ENCODE measurements around the gene RIPPLY1.

Gene RIPPLY1, protein sequence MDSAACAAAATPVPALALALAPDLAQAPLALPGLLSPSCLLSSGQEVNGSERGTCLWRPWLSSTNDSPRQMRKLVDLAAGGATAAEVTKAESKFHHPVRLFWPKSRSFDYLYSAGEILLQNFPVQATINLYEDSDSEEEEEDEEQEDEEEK

DNA sequence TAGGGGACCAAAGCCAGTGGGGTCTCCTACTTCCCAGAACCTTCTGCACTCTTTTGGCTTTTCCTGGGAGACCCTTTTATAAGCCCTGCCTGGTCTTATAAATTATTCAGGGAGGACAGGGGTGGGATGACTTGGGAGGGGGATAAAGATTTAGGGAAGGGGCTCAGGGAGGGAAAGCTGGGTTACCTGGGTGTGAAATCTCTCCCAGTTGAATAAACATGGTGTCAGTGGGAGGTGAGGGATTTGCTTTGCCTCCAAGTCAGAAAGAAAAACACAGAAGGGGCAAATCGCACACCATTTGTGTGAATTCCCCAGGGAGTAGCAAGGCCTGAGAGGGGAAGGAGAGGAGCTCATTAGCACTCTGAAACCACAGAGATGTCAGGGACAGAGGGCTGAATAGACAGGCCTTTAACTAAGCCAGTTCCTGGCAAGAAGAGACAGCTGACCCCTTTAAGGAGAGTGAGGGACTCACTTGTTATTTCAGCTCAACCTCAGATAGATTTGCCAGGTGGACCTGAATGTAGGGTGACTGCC, at the start of gene RIPPLY1:
RIPPLY1 (minus strand) TSS at position 51 of the 534 bp plus-strand sequence. CDS start 54 bp downstream, outside the sequence.
- DNase-seq (ENCODE audit: low read depth in 2 of 2, low spot score in 1 of 2): no peak

DNA sequence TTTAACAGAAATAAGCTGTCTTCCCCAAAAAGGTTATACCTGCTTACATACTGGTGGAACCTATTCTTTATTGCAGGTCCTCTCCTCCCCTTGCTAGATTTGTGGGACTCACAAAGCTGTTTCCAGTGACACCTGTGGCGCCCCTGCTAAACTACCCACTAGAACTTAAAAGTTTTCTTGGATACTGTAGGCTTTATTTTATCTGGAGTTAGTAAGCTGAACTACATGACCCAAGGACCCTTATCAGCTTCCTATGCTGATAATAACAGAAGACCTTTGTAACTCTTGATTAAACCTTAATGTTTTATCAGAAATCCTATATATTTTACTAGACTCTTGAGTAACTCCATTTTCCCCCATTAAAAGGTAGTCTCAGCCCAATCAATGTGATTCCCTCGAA, 49.4 kb upstream of the RIPPLY1 start:
- DNase-seq (ENCODE audit: low read depth in 2 of 2, low spot score in 1 of 2): no peak

DNA sequence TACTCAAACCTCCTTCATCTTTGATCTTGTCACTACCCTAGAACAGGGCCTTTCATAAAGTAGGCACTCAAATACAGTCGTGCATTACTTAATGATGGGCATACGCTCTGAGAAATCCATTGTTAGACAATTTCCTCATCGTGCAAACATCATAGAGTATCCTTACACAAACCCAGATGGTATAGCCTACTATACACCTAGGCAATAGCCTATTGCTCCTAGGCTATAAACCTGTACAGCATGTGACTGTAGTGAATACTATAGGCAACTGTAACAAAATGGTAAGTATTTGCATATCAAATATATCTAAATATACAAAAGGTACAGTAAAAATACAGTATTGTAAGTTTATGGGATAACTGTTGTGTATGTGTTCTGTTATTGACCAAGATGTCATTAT, 48.9 kb upstream of the RIPPLY1 start:
- no peak for DNase-seq (ENCODE audit: low read depth in 2 of 2, low spot score in 1 of 2)

DNA sequence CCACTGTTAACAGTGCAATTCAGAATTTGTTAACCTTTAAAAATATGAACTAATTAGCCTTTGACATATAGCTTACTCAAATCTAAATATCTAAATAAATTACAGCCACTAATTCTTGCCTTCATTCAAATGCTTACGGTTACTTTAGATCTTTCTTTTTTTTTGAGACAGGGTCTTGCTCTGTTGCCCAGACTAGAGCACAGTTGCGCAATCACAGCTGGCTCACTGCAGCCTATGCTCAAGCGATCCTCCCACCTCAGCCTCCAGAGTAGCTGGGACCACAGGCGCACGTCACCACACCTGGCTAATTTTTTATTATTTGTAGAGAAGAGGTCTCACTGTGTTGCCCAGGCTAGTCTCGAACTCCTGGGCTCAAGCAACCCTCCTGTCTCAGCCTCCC, 48.1 kb upstream of the RIPPLY1 start:
- no peak for DNase-seq (ENCODE audit: low read depth in 2 of 2, low spot score in 1 of 2)

DNA sequence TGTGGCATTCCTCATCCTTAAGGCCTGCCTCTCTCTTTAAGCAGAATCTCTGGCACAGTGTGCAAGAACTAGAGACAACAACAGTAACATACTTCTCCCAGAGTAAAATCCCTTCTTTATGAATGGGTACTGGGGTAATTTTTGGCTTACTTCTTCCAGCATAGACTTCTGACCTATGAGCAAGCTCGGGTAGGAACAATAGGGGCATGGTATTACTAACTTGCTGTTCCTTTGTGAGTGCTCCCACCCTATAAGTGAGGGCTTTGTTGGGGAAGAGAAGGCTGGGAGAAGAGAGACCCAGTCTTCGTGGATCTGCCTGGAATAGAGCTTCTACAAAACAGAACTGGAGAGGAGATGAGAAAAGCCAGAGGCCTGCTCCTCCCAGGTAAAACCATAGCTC, 47.2 kb upstream of the RIPPLY1 start:
- DNase-seq (ENCODE audit: low read depth in 2 of 2, low spot score in 1 of 2): no peak

DNA sequence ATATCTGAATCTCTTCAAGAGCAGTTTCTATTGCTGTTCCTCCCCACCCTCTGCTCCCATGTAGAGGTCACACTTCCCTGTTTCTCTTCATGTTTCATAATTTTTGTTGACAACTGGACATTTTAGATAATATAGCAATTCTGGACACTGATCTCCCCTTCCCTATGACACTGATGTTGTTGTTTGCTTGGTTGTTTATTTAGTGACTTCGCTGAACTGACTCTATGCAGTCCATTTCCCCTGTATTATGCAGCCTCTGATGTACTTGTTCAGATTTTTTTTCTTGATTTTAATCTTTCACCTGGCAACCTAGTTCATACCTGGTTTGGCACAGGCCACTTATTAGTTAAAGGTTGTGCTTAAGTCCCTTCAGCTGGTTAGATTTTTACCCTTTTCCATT, 46.2 kb upstream of the RIPPLY1 start:
- no peak for DNase-seq (ENCODE audit: low read depth in 2 of 2, low spot score in 1 of 2)

DNA sequence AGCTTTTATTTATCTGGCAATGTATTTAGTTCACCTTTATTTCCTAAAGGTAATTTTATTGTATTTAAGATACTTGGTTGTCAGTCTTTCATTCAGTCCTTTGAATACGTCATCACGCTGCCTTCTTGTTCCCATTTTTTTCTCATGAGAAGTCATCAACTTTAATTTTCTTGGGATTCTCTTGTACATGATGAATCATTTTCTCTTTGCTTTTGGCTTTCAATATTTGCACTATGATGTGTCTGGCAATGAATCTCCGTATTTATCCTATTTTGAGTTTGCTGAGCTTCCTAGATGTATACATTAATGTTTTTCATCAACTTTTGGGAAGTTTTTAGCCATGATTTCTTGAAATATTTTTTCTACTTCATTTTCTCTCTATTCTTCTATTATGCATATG, 45.5 kb upstream of the RIPPLY1 start:
- DNase-seq (ENCODE audit: low read depth in 2 of 2, low spot score in 1 of 2): no peak

DNA sequence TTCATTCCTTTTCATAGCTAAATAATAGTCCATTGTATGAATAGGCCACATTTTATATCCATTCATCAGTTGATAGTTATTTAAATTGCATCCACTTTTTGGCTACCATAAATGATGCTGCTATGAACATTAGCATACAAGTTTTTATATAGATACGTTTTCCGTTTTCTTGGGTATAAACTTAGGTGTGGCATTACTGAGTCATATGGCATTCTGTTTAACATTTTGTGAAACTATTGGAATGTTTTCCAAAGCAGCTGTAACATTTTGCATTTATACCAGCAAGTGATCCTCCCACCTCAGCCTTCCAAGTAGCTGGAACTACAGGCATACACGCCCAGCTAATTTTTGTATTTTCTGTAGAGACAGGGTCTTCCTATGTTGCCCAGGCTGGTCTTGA, 43.3 kb upstream of the RIPPLY1 start:
- no peak for DNase-seq (ENCODE audit: low read depth in 2 of 2, low spot score in 1 of 2)

DNA sequence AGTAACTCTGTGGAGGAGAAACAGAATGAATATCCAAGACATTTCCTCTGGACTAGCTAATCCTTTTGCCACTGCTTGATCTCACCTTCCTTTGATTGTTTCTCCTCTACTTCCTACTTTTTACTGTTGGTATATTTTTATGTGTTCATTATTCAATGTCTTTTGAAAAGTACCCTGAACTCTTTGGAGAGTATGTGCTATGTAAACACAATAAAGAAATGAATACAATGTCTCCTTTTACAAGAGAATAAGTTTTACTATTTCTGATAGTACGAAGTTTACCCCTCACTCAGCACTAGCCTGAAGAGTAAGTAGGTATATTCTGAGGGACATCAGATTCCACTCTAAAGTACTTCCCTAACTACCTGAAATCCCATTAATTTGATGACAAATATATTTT, 36.9 kb upstream of the RIPPLY1 start:
- DNase-seq (ENCODE audit: low read depth in 2 of 2, low spot score in 1 of 2): no peak

DNA sequence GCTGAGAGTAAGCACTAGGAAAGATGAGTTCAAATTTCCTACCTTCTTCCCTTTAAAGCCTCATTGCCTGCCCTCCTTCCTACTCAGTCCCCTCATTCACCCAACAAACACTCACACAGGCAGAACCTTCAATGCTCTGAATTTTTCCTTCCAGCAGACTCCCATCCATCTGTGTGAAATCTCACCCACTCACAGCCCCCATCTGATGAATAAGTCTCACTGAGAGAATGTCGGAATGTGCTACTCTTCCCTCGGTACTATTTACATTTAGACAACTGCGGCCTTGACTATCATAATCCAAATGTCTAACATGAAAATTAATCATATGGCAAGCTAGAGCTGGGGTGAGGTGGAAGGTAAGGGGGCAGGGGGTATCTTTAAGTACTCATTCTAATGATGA, 36.4 kb upstream of the RIPPLY1 start:
- DNase-seq (ENCODE audit: low read depth in 2 of 2, low spot score in 1 of 2): no peak

DNA sequence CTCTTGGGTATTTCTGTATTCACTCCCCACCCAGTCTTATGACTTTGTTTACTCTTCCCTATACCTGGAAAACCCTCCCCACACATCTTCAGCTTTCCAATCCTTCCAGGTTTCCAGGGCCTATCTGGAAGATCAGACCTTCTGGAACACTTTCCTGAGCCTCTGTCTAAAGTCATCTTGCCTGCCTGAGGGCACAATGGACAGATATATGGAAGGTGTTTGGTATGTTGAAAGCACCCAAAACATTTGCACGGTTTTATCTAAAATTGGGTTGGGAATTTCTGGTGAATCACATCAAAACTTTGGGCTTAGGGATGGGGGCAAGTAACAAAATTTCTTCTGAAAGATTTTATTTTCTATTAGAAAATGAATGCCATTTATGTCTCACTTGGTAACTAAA, 33.1 kb upstream of the RIPPLY1 start:
- no peak for DNase-seq (ENCODE audit: low read depth in 2 of 2, low spot score in 1 of 2)

DNA sequence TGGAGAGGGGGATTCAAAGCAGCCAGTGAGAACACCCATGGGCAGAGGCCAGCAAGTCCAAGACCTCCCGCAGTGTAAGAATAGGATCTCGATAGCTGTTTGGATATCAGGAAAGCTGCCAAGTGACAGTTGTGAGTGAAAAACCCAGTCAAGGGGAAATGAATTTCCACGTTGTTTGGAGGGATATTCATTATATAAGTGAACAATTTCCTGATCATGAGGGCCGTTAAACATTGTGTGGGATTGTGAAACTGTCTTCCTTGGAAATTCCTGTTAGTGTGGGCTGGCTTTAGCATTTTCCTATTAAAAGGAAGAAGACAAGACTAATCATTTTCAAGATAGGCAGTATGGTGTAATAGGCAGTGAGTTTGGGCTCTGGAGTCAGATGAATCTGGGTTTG, 32.0 kb upstream of the RIPPLY1 start:
- DNase-seq (ENCODE audit: low read depth in 2 of 2, low spot score in 1 of 2): no peak

DNA sequence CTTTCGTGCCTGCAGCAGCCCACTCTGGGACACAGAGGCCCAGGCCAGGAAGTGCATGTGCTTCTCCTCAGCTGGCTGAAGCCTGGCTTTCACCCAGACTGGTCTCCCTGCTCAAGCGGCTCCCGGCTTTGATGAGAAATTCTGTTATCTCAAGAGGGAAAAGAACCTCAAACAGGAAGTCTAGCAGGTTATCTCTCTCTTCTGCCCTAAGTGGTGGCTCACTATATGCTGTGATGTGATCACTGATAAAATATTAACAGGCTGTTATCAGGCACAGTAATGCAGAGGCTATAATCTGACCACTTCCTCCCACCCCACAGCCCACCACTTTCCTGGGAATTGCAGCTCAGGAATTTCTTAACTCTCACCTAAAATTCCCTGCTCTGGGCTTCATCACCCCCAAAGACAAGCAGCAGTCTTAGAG, 30.4 kb upstream of the RIPPLY1 start:
- no peak for DNase-seq (ENCODE audit: low read depth in 2 of 2, low spot score in 1 of 2)

DNA sequence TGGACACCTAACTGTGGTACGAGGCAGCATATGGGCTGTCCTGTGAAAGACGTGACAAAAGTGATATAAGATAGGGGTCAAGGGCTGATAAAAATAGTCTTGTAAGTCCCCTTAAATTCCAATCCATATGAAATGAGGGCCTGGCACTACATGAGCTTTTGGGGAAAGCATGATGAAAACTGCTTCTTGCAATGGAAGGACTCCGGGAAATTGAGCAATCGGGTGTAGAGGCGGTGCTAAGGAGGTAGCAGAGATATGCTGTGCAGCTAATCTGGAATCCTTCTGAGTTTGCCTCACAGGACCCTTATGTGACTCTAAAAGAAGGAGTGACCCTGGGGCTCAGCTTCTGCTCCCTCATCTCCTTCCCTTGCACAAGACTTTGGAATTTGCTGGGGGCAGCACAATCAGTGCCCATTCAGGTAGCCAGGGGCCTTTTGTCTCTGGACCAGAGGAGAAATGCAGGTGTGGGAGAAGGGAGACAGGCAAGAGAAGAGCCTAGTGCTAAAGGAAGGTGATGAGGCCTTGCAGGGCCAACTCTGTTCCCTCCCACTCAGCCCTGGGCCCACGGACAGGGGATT, 29.9 kb upstream of the RIPPLY1 start:
- no peak for DNase-seq (ENCODE audit: low read depth in 2 of 2, low spot score in 1 of 2)

DNA sequence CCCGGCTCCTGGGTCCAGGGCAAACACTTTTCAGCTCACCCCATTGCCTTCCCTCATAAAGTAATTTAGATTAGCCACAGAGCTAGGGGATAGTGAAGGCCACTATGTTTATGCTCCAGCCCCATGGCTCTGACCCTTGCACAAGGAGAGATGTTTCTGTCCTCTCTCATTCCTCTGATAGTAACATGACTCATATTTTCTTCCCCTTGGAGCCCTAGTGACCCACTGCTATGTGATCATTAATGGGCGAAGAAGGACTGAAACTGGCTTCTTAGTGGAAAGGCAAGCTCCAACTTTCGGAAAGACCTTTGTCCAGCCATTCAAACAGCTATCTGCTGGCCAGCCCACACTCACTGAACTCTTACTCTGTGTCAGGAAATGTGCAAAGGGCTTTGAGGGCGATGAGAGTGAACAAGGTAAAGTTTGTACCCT, 29.4 kb upstream of the RIPPLY1 start:
- no peak for DNase-seq (ENCODE audit: low read depth in 2 of 2, low spot score in 1 of 2)

DNA sequence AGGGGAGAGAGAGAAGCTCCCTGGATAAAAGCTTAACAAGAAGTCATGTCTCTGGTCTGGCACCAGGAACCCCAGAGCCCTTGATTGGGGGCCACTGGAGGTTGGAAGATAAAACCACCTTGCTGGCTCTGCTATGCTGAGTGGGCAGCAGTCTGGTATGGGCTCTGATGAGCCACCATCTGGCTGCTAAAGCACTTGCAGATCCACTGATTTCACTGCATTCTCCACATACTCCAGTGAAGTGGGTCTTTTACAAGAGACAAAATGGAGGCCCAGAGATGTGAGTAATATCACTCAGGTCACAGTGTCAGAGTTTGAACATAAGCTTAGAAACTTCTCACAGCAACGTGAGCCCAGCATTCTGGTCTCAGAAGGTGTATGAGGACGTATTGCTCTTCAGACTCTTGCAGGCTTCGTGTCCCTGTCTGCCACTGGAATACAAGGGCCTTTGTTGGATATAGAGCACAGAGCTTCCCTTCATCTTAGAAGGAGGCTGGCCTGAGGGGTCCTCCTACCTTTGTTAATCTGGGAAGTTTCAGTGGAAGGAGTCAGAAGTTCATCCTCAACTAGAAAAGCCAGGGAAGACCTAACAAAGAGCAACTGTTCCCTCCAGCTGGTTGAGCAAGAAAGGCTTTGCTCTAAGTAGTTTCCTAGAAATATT, 28.8 kb upstream of the RIPPLY1 start:
- no peak for DNase-seq (ENCODE audit: low read depth in 2 of 2, low spot score in 1 of 2)

DNA sequence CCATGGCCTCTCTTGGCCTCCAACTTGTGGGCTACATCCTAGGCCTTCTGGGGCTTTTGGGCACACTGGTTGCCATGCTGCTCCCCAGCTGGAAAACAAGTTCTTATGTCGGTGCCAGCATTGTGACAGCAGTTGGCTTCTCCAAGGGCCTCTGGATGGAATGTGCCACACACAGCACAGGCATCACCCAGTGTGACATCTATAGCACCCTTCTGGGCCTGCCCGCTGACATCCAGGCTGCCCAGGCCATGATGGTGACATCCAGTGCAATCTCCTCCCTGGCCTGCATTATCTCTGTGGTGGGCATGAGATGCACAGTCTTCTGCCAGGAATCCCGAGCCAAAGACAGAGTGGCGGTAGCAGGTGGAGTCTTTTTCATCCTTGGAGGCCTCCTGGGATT, 25.1 kb upstream of the RIPPLY1 start:
- no peak for DNase-seq (ENCODE audit: low read depth in 2 of 2, low spot score in 1 of 2)

DNA sequence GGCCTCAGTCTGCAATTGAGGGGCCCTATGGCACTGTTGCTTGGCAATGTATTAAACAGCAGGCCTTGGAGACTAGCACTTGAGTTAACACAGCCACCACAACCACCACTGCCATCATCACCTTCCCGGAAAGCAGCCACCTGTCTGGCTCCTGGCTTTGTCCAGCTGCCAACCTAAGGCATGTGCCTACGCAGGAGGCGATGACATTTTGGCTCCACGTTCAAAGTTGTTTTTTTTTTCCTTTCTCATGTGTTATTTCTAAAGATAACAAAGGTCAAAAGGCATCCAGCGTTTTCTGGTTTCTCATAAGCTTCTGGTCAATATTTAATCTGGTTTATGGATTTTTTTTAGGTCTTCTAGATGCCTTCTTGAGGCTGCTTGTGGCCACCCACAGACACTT, 24.6 kb upstream of the RIPPLY1 start:
- DNase-seq (ENCODE audit: low read depth in 2 of 2, low spot score in 1 of 2): no peak

DNA sequence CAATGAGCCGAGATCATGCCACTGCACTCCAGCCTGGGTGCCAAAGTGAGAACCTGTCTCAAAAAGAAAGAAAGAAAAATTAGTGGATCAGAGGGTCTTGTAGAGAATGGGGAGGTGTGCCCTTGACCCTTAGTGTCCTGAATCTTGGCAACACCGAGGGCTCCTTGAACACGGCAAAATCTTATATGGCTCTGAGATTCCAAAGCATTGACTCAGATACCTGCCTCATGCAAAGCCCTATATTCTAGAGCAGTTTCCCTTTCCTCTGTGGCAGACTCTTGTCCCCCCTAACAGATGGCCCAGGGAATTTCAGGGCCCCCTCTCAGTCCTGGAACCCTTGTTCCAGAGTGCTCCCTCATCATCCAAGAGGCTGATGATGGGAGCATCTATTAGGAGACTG, 23.9 kb upstream of the RIPPLY1 start:
- DNase-seq (ENCODE audit: low read depth in 2 of 2, low spot score in 1 of 2): no peak

DNA sequence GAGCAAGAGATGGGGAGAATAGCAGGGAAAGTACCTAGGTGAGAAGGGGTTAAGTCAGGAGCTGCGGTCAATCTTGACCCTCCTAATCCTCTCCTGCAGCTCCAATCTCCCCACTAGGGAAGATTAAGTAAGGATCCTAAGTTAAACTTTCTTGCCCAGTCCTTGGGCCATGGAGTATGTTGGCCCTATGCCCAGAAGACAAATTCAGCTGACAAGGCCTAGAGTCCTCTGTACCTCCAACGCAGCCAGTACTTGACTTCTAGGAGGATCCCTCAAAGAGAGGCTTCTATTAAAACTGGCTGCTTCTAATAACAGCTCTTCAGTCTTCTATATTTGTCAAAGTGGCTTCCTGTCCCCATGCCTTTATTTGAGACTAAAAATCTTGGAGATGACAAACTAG, 18.5 kb upstream of the RIPPLY1 start:
- DNase-seq (ENCODE audit: low read depth in 2 of 2, low spot score in 1 of 2): no peak

DNA sequence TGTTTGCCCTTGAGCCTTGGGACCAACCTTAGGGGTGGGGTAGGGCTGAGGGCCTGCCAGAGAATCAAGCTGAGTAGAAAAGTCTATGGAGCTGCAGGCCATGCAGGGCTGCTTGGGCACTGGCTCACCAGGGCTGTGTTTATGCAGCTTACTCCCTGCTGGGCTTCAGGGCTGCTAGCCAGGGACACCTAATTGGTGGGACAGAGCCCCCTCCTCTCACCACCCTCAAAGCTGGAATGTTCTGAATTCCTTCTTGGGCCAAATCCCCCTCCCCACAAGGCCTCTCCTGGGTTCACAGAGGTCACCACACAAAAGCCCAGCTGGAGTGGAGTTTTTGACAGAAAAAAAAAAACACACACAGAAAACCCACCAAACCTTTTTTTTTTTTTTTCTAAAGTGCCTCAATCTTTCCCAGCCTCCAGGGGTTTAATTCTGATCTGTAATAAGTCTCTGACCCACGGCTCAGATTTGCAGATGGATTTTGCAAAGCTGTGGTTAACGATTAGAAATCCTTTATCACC, 16.9 kb upstream of the RIPPLY1 start, which contains the start of gene CLDN2:
CLDN2 (plus strand) TSS at position 471 of the 521 bp plus-strand sequence. CDS start 7,827 bp downstream, outside the sequence.
- no peak for DNase-seq (ENCODE audit: low read depth in 2 of 2, low spot score in 1 of 2)

DNA sequence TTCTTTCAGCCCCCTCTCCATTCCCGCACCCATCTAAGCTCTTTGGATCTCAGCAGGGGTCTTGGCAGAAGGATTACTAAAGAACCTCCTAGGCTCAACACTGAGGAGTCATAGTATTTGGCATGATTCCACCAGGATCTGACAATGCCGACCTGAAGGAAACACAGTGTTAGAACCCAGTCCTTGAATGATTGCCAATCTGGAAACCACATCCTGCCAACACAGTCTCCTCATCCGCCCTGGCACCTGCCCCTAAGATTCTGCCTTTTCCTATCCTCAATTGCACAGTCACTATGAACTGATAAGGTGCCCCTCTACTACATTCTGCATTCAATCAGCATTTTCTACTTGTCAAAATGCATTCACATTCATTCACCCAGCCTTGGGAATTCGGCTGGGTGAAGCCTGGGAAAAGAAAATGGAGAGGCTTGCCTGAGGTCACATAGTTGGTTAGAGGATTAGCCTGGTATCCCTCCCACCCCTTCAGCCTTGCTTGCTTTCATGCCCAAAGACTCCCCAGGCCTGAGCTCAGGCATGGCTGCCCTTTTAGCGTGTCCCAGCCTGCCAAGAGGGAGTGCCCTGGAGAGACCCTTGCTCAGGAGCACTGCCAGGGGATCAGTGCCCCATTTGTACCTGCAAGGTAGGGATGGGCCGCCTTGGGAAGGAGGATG, 14.8 kb upstream of the RIPPLY1 start:
- DNase-seq (ENCODE audit: low read depth in 2 of 2, low spot score in 1 of 2): no peak
